ENCODE measurements around the gene RSF1. TPM values are rescaled to one million over a fixed set of nuclear protein-coding genes. Genes with fewer than 3 reads are reported as not detected.

The RSF1 gene
- total and polyA plus RNA-seq, 2 experiments from 2014 or later, result 47.9 to 48.8 TPM

GRCh38 chr11:77784572-77784971 lies 36.0 kb downstream of the RSF1 start:
- H3K27ac ChIP-seq, result no peak overlapping the region
- peaks cover 67% of the 10 kb centered on the region for H4K20me1 ChIP-seq (ENCODE audit: insufficient read depth, poor library complexity, severe bottlenecking)
- WGBS (ENCODE audit: low lambda C conversion rate, missing lambda C conversion rate), result 35% methylated on average over 3 of the region's 3 CpGs
- no peak overlapping the region for H2AFZ ChIP-seq
- no peak overlapping the region for H3K4me3 ChIP-seq
- no peak overlapping the region for H3K4me2 ChIP-seq
- H3K36me3 ChIP-seq (replicated peaks; ENCODE audit: insufficient read depth, low read depth), result no peaks in the 10 kb centered on the region
- DNase-seq (ENCODE audit: low spot score), result no peak
- no peaks in the 10 kb centered on the region for H3K9me2 ChIP-seq (replicated peaks; ENCODE audit: insufficient read depth)
- H3K79me2 ChIP-seq, result peaks cover 97% of the 10 kb centered on the region
- no peaks in the 10 kb centered on the region for H3K9me3 ChIP-seq (ENCODE audit: low read depth)
- TF ChIP-seq EZH2phosphoT487 (IDR thresholded peaks at IDR 0.05; ENCODE audit: low read depth, severe bottlenecking, unreplicated experiment) (no peak), CTCF (IDR thresholded peaks at IDR 0.05; ENCODE audit: poor library complexity) (no peak)
- no peaks in the 10 kb centered on the region for H3K4me1 ChIP-seq (ENCODE audit: insufficient read depth)
- no peaks in the 10 kb centered on the region for H3K27me3 ChIP-seq

- DNase-seq (ENCODE audit: low spot score), result no peak
- Histone ChIP-seq H4K20me1 (ENCODE audit: insufficient read depth, poor library complexity, severe bottlenecking) (peaks cover 69% of the 10 kb centered on the region), H3K9me2 (replicated peaks; ENCODE audit: insufficient read depth) (no peaks in the 10 kb centered on the region), H2AFZ (no peak overlapping the region), H3K79me2 (peaks cover 96% of the 10 kb centered on the region), H3K4me3 (no peak overlapping the region), H3K9me3 (ENCODE audit: low read depth) (no peaks in the 10 kb centered on the region), H3K27me3 (no peaks in the 10 kb centered on the region), H3K36me3 (replicated peaks; ENCODE audit: insufficient read depth, low read depth) (no peaks in the 10 kb centered on the region), H3K4me2 (no peak overlapping the region), H3K4me1 (ENCODE audit: insufficient read depth) (no peaks in the 10 kb centered on the region), H3K27ac (no peak overlapping the region)
- TF ChIP-seq EZH2 (IDR thresholded peaks at IDR 0.05; ENCODE audit: borderline replicate concordance), result no peak
- no peak for TF ChIP-seq EZH2phosphoT487 (IDR thresholded peaks at IDR 0.05; ENCODE audit: low read depth, severe bottlenecking, unreplicated experiment)
- TF ChIP-seq CTCF (IDR thresholded peaks at IDR 0.05; ENCODE audit: poor library complexity), result no peak
- 97% methylated on average over 1 of the region's 1 CpG for WGBS (ENCODE audit: low lambda C conversion rate, missing lambda C conversion rate)
These were observed 37.5 kb downstream of the RSF1 start for GRCh38 chr11:77783025-77783424.

- H3K27me3 ChIP-seq, result no peaks in the 10 kb centered on the region
- H3K79me2 ChIP-seq, result peaks cover 97% of the 10 kb centered on the region
- H3K4me2 ChIP-seq, result no peak overlapping the region
- H3K27ac ChIP-seq, result no peak overlapping the region
- TF ChIP-seq EZH2phosphoT487 (IDR thresholded peaks at IDR 0.05; ENCODE audit: low read depth, severe bottlenecking, unreplicated experiment) (no peak), EZH2 (IDR thresholded peaks at IDR 0.05; ENCODE audit: borderline replicate concordance) (no peak), CTCF (IDR thresholded peaks at IDR 0.05; ENCODE audit: poor library complexity) (no peak)
- peaks cover 70% of the 10 kb centered on the region for H4K20me1 ChIP-seq (ENCODE audit: insufficient read depth, poor library complexity, severe bottlenecking)
- H3K9me3 ChIP-seq (ENCODE audit: low read depth), result no peaks in the 10 kb centered on the region
- H2AFZ ChIP-seq, result no peak overlapping the region
- H3K4me3 ChIP-seq, result no peak overlapping the region
- H3K4me1 ChIP-seq (ENCODE audit: insufficient read depth), result no peaks in the 10 kb centered on the region
- no peaks in the 10 kb centered on the region for H3K9me2 ChIP-seq (replicated peaks; ENCODE audit: insufficient read depth)
- peak; percentile 16 for DNase-seq (ENCODE audit: low spot score)
- H3K36me3 ChIP-seq (replicated peaks; ENCODE audit: insufficient read depth, low read depth), result no peaks in the 10 kb centered on the region
These were observed 40.6 kb downstream of the RSF1 start for GRCh38 chr11:77779935-77780334.

- peaks cover 97% of the 10 kb centered on the region for H3K79me2 ChIP-seq
These were observed 42.0 kb downstream of the RSF1 start for GRCh38 chr11:77778549-77778948.

More at GRCh38 chr11:77778549-77778948, 42.0 kb downstream of the RSF1 start:
- no peak overlapping the region for H2AFZ ChIP-seq
- H3K4me3 ChIP-seq, result no peak overlapping the region
- no peaks in the 10 kb centered on the region for H3K27me3 ChIP-seq
- H3K36me3 ChIP-seq (replicated peaks; ENCODE audit: insufficient read depth, low read depth), result no peaks in the 10 kb centered on the region
- TF ChIP-seq EZH2 (IDR thresholded peaks at IDR 0.05; ENCODE audit: borderline replicate concordance), result no peak
- no peak for TF ChIP-seq CTCF (IDR thresholded peaks at IDR 0.05; ENCODE audit: poor library complexity)
- TF ChIP-seq EZH2phosphoT487 (IDR thresholded peaks at IDR 0.05; ENCODE audit: low read depth, severe bottlenecking, unreplicated experiment), result no peak
- WGBS (ENCODE audit: low lambda C conversion rate, missing lambda C conversion rate), result 46% methylated on average over 1 of the region's 1 CpG
- no peak overlapping the region for H3K27ac ChIP-seq
- no peak overlapping the region for H3K4me2 ChIP-seq
- no peaks in the 10 kb centered on the region for H3K9me2 ChIP-seq (replicated peaks; ENCODE audit: insufficient read depth)
- H3K4me1 ChIP-seq (ENCODE audit: insufficient read depth), result no peaks in the 10 kb centered on the region
- DNase-seq (ENCODE audit: low spot score), result no peak
- H3K9me3 ChIP-seq (ENCODE audit: low read depth), result no peaks in the 10 kb centered on the region
- H4K20me1 ChIP-seq (ENCODE audit: insufficient read depth, poor library complexity, severe bottlenecking), result peaks cover 65% of the 10 kb centered on the region
